Activated naive CD8-positive, alpha-beta T cell treated with anti-CD3 and anti-CD28 coated beads, Interleukin-2, amount 50 U/mL, for 24 hours (primary cell): ENCODE data around the gene TRAPPC4.
"Not testable (repeated sequence)": the region's sequence is repeated elsewhere in the genome, so short reads cannot be mapped to it uniquely, and the experiment has no call there.

ENCODE experiments used
- ATAC-seq: fragments of 150-1000 bp; cut with Tn5 transposase; one replicate; pipeline ENCODE4 v1.10.0; 2021
- DNase-seq: peaks from one replicate; pipeline ENCODE4 v3.0.0; 2021
- H3K27ac Mint-ChIP-seq: one replicate; pipeline ENCODE4 v1.8.0; 2021; ENCODE audit warnings: mild to moderate bottlenecking, mixed read lengths
- H3K27me3 Mint-ChIP-seq: one replicate; pipeline ENCODE4 v1.8.0; 2021; ENCODE audit warnings: mixed read lengths
- H3K36me3 Mint-ChIP-seq: one replicate; pipeline ENCODE4 v1.8.0; 2021; ENCODE audit warnings: low read depth, mixed read lengths
- H3K4me1 Mint-ChIP-seq: one replicate; pipeline ENCODE4 v1.8.0; 2021; ENCODE audit warnings: mixed read lengths
- H3K4me3 Mint-ChIP-seq: one replicate; pipeline ENCODE4 v1.8.0; 2021; ENCODE audit warnings: mild to moderate bottlenecking, moderate library complexity, mixed read lengths
- H3K9me3 Mint-ChIP-seq: one replicate; pipeline ENCODE4 v1.8.0; 2021; ENCODE audit warnings: mixed read lengths

The TRAPPC4 gene

DNA sequence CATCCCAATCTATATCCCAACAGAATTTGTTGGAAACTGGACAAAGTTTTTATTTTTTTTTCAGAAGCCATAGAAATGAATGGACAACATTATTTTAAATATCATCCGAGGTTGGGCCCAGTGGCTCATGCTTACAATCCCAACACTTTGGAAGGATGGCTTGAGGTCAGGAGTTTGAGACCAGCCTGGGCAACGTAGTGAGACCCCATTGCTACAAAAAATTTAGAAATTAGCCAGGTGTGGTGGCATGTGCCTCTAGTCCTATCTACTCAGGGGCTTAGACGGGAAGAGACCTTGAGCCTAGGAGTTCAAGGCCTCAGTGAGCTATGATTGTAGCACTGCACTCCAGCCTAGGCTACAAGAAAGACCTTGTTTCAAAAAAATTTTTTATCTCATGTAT is 16.2 kb downstream of the TRAPPC4 start:
- no peak overlapping the region for H3K27ac Mint-ChIP-seq

DNA sequence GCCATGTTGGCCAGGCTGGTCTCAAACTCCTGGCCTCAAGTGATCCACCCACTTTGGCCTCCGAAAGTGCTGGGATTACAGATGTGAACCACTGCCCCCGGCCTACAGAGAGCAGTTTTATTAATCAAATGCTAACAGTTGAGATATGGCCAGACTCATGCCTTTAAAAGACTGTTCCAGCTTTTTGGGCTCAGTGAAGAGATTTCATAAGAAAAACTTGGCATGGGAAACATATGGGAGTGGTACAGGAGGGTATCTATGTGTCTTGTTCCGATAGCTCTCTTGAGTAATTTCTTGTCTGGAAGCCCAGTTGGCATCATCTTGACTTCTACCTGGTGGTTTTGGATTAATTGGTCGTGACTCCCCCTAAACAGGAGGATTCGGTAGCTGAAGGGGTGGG is 20.3 kb downstream of the TRAPPC4 start:
- Mint-ChIP-seq H3K4me3 (no peak overlapping the region), H3K27me3 (no peaks in the 10 kb centered on the region), H3K27ac (no peak overlapping the region), H3K36me3 (no peaks in the 10 kb centered on the region), H3K9me3 (no peaks in the 10 kb centered on the region), H3K4me1 (peaks cover 8% of the 10 kb centered on the region)
- DNase-seq (no peak), ATAC-seq (no peak)

More for the DNA sequence above, 16.2 kb downstream of the TRAPPC4 start:
- Mint-ChIP-seq H3K4me3 (no peak overlapping the region), H3K27me3 (no peaks in the 10 kb centered on the region), H3K36me3 (peaks cover under 1% of the 10 kb centered on the region), H3K4me1 (peaks cover 4% of the 10 kb centered on the region), H3K9me3 (no peaks in the 10 kb centered on the region)
- no peak for ATAC-seq
- DNase-seq = no peak

DNA sequence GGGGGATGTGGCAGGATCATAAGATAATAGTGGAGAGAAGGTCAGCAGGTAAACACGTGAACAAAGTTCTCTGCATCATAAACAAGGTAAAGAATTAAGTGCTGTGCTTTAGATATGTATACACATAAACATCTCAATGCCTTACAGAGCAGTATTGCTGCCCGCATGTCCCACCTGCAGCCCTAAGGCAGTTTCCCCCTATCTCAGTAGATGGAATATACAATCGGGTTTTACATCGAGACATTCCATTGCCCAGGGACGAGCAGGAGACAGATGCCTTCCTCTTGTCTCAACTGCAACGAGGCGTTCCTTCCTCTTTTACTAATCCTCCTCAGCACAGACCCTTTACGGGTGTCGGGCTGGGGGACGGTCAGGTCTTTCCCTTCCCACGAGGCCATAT is 20.9 kb downstream of the TRAPPC4 start:
- not testable (repeated sequence) for H3K4me1 Mint-ChIP-seq, ATAC-seq, H3K27me3 Mint-ChIP-seq, DNase-seq, H3K27ac Mint-ChIP-seq, H3K36me3 Mint-ChIP-seq, H3K9me3 Mint-ChIP-seq, H3K4me3 Mint-ChIP-seq

DNA sequence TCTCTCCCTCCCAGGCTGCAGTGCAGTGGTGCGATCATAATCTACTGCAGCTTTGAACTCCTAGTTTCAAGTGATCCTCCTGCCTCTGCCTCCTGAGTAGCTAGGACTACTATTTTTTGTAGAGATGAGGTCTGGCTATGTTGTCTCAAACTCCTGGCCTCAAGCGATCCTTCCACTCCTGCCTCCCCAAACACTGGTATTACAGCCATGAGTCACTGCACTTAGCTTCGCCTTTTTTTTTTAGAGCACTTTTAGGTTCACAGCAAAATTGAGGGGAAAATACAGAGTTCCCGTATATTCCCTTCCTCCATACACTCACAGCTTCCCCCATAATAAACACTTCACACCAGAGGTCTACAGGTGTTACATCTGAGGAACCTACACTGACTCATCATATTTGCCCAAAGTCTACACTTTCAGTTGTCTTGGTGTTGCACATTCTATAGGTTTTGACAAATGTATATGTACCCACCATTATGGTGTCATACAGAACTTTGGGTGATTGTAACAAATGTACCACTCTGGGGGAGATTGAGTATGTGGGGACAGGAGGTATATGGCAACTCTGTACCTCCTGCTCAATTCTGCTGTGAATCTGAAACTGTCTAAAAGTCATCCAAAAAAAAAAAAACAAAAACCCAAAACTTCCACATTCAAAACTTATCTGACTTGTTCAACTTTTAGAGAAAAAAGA is 23.4 kb downstream of the TRAPPC4 start:
- H3K36me3 Mint-ChIP-seq = peaks cover 9% of the 10 kb centered on the region
- no peaks in the 10 kb centered on the region for H3K9me3 Mint-ChIP-seq
- no peak overlapping the region for H3K4me3 Mint-ChIP-seq
- ATAC-seq (peak; percentile 47), DNase-seq (no peak)
- H3K27me3 Mint-ChIP-seq = no peaks in the 10 kb centered on the region
- H3K27ac Mint-ChIP-seq = no peak overlapping the region
- peaks cover 8% of the 10 kb centered on the region for H3K4me1 Mint-ChIP-seq

DNA sequence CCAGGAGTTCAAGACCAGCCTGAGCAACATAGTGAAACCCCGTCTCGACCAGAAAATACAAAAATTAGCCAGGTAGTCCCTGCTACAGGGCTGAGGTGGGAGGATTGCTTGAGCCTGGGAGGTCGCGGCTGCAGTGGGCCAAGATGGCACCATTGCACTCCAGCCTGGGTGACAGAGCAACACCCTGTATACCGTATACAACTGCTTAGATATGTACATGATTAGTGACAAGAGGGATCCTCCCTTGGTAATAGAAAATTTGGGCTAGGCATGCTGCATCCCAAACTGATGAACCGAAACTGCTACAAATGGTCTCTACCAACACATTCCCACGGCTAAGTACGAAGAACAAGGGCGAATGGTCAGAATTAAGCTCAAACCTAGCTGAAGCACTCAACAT is 24.4 kb downstream of the TRAPPC4 start:
- no peak overlapping the region for H3K27ac Mint-ChIP-seq
- no peaks in the 10 kb centered on the region for H3K27me3 Mint-ChIP-seq
- H3K36me3 Mint-ChIP-seq = peaks cover 17% of the 10 kb centered on the region
- peaks cover 8% of the 10 kb centered on the region for H3K4me1 Mint-ChIP-seq
- no peak overlapping the region for H3K4me3 Mint-ChIP-seq
- ATAC-seq = no peak
- no peaks in the 10 kb centered on the region for H3K9me3 Mint-ChIP-seq
- DNase-seq = no peak

DNA sequence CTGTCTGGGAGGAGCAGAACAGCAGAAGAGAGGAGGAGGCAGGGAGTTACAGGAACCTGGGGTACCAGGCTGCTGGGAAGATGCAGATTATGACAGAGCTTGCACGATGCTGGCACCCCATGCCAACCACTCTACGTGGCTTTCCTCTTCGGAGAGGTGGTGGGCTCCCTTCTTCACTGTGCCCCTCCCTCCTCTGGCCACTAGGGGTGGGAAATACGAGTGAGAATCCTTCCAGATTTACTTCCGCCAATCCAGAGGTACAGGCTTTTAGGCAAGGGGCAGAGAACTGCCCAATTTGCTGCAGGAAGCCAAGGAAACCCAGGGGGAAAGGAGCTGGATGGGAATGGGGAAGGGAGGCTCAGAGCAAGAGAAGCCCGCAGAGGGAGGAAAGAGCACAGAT is 26.1 kb downstream of the TRAPPC4 start:
- Mint-ChIP-seq H3K4me1 (peaks cover 8% of the 10 kb centered on the region), H3K27me3 (no peaks in the 10 kb centered on the region), H3K27ac (no peak overlapping the region), H3K9me3 (no peaks in the 10 kb centered on the region), H3K36me3 (peaks cover 30% of the 10 kb centered on the region), H3K4me3 (no peak overlapping the region)
- ATAC-seq = no peak
- no peak for DNase-seq

DNA sequence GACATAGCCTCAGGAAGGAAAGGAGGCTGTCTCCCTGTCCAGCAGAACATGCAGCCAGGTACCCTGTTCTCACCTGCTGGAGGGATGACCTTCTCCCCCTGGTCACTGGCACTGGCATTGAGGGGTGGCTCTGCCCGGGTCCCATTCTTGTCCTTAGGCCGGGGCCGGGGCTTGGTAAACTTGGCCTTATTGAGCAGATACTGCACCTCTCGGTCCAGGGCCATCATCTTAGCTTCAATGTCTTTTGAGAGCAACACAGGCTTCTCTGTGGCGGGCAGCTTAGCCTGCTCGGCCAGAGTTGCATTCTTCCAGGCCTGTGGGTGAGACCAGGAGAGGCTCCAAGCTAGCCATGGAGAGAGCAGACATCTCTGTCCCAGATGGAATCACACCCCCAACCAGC is 27.9 kb downstream of the TRAPPC4 start:
- Mint-ChIP-seq H3K27me3 (no peaks in the 10 kb centered on the region), H3K4me1 (peaks cover 14% of the 10 kb centered on the region), H3K36me3 (peaks cover 43% of the 10 kb centered on the region), H3K9me3 (no peaks in the 10 kb centered on the region), H3K4me3 (no peak overlapping the region), H3K27ac (no peak overlapping the region)
- ATAC-seq (no peak), DNase-seq (no peak)

DNA sequence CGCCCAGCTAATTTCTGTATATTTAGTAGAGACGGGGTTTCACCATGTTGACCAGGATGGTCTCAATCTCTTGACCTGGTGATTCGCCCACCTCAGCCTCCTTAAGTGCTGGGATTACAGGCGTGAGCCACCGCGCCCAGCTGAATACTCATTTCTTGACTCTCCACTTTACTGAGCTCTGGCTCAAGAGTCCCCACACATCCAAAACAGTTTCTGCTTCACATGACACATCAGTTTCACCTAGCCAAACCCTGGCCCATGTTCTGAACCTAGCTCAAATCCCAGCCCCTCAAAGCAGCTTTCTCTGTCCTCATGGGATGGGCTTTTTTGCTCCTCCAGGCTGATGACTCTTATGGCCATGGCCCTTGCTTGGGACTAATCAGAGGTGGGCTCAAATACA is 28.6 kb downstream of the TRAPPC4 start:
- no peak for ATAC-seq
- Mint-ChIP-seq H3K27ac (no peak overlapping the region), H3K27me3 (no peaks in the 10 kb centered on the region), H3K4me1 (peaks cover 15% of the 10 kb centered on the region), H3K4me3 (no peak overlapping the region), H3K9me3 (no peaks in the 10 kb centered on the region), H3K36me3 (peaks cover 49% of the 10 kb centered on the region)
- DNase-seq = no peak

DNA sequence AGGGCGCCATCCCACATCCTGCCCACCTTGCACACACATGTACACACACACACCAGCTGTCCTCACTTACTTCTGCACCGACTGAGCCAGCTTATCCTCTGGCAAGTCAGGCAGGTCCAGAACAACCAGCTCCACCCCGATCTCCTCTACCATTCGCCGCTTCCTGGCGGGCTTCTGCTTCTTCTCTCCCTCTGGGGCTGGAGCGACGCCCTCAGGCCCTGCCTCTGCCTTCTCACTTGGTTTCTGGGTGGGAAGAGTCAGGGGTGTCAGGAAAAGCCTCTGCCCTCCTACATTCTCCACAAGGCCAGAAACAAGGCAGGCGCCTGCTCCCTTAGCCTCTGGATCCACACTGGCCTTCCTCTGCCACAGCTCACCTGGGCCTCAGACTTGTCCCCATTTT is 30.1 kb downstream of the TRAPPC4 start:
- no peak for ATAC-seq
- no peak overlapping the region for H3K27ac Mint-ChIP-seq
- peaks cover 62% of the 10 kb centered on the region for H3K36me3 Mint-ChIP-seq
- H3K4me1 Mint-ChIP-seq = peaks cover 22% of the 10 kb centered on the region
- DNase-seq = no peak
- no peak overlapping the region for H3K4me3 Mint-ChIP-seq
- no peaks in the 10 kb centered on the region for H3K9me3 Mint-ChIP-seq
- no peaks in the 10 kb centered on the region for H3K27me3 Mint-ChIP-seq

DNA sequence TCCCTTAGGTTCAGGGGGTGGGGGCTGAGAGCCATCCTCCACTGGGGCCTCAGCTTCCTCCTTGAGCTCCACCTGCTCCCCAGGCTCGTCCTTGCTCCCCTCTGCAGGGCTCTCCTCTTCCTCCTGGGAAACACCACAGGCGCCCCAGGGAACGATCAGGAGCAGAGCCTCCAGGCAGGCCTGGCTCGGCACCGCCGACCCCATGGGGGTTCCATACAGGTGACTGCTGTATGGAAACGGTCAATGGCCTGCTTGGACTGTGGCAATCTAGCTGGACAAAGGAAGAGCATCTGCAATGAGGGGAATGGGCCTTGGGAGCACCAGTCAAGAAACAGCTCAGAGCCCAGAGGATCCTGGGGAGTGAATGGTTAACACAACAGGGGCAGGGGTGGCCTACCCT is 30.5 kb downstream of the TRAPPC4 start:
- no peaks in the 10 kb centered on the region for H3K27me3 Mint-ChIP-seq
- no peak overlapping the region for H3K4me3 Mint-ChIP-seq
- H3K27ac Mint-ChIP-seq = no peak overlapping the region
- DNase-seq (no peak), ATAC-seq (no peak)
- H3K4me1 Mint-ChIP-seq = peaks cover 22% of the 10 kb centered on the region
- peaks cover 66% of the 10 kb centered on the region for H3K36me3 Mint-ChIP-seq
- no peaks in the 10 kb centered on the region for H3K9me3 Mint-ChIP-seq

DNA sequence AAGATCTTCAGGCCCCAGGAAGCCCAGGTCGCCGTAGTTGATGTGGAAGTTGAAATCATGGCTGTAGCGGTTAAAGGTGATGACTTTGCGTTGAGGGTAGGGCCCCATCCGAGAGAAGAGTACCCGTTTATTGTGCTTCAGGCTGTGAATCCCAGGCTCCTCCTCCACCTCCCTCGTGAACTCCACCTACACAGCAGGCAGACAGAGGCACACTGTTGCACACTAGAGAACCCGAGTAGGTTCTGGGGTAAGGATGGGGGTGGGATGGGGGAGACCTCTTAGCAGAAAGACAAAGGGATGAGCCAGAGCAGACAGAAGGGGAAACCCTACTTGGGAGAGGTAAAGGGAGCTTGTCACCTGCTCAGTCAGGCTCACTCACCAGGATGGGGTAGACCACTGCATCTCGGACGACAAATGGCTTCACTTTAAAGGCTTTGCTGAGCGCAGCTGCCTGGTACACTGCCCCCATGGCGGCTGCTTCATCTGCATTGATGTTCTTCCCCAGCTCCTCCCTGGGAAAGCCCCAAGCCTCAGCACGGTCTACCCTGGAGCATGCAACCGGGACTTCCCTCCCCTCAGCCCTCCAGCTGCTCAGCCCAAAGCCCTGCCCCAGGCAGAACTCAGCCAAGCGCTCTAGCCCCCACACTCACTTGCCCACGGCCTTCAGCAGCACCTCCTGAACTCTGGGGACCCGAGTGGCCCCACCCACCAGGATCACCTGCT is 33.0 kb downstream of the TRAPPC4 start:
- no peak for DNase-seq
- peaks cover 79% of the 10 kb centered on the region for H3K36me3 Mint-ChIP-seq
- peaks cover 37% of the 10 kb centered on the region for H3K4me1 Mint-ChIP-seq
- H3K4me3 Mint-ChIP-seq = peak overlapping the region; percentile 36
- peak; percentile 55 for ATAC-seq
- H3K9me3 Mint-ChIP-seq = no peaks in the 10 kb centered on the region
- no peaks in the 10 kb centered on the region for H3K27me3 Mint-ChIP-seq
- H3K27ac Mint-ChIP-seq = no peak overlapping the region

DNA sequence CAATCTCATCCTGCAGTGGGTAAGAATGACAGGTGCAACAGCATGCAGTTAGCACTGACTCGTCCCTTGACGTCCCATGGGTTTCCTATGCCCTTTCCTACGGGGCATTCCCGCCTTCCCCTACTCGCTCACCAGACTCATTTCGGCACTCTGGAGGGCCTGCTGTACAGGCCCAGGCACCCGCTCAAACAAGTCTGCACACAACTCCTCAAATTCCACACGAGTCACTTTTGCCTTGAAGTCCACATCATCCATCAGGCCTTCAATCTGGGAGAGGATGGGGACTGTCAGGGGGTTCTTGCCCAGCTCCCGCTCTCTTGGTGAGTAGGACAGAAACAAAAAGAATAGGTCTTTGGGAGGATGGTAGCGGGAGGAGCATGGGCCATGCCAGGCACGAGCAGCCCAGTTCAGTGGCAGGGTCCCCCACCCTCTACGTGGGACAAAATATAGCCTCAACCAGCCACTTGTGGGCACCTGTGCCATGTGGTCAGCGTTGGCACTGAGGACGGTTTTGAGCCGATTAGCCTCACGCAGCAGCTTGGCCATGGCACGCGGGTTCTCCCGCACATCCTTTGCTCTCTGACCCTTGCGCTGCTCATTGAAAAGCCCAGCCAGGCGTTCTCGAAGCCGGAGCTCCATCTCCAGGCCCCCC is 33.7 kb downstream of the TRAPPC4 start:
- DNase-seq = no peak
- Mint-ChIP-seq H3K4me3 (no peak overlapping the region), H3K36me3 (peaks cover 73% of the 10 kb centered on the region), H3K27me3 (no peaks in the 10 kb centered on the region), H3K27ac (no peak overlapping the region), H3K9me3 (no peaks in the 10 kb centered on the region), H3K4me1 (peaks cover 37% of the 10 kb centered on the region)
- no peak for ATAC-seq

DNA sequence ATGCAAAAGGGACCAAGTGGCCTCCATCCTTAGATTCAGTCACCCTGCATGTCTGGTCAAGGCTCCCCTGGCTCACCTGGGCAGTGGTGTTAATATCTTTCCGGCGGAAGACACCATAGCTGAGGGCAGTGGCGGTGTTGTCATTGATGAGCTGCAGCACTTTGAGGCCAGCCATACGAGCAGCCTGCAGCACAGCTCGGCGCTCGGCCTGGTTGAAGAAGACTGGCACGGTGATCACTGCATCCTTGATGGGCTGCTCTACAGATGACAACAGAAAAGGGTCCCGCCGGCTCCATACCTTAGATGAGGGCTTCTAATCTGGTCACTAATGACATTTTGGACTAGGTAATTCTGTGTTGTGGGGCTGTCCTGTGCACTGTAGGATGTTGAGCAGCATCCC is 35.9 kb downstream of the TRAPPC4 start:
- peaks cover 63% of the 10 kb centered on the region for H3K36me3 Mint-ChIP-seq

DNA sequence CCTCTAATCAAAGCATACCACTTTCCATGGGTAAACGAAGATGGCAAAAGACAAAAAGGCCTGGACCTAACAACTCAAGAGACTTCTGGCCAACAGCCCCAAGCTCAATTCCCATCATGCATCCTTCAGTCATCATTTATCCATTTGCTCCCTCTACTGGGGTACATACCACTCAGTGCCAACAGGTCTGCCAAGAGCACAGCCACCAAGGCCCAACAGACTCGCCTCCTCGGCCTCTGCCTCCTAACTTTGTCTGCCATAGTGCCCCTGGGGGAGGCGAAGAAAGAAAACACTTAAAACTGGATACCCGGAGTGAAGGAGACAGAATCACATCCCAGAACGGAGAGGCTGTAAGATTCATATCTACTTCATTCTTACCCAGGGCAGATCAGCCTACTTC is 37.3 kb downstream of the TRAPPC4 start:
- peaks cover 51% of the 10 kb centered on the region for H3K36me3 Mint-ChIP-seq

More for the DNA sequence above, 35.9 kb downstream of the TRAPPC4 start:
- Mint-ChIP-seq H3K27me3 (no peaks in the 10 kb centered on the region), H3K27ac (no peak overlapping the region), H3K4me3 (no peak overlapping the region), H3K9me3 (no peaks in the 10 kb centered on the region), H3K4me1 (peaks cover 50% of the 10 kb centered on the region)
- DNase-seq = no peak
- ATAC-seq = no peak

DNA sequence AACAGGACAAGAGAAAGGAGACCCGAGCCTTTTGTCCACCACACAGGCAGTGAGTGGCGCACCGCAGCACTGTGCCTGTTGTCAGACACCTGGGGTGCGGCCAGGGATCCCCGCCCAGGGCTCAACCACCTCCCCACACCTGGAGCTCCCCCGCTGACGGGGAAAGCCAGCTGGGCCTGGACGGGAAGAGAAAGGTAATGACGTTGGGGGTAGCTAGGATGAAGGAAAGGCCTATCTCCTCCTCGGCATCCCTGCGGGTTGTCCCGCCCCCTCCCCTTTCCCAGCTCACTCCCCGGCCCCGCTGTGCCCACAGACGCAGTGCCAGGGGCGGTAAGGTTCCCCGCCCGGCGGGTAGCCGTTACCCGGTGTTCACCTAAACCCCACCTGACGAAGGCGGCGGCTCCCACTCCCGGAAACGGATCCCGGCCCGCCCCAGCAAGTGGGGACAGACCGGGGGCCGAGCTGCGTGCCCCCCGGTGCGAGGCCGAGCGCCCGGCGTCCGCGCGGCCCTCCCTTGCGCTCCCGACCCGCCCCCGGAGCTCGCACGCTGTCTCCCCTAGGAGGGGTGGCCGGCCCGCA is 37.9 kb downstream of the TRAPPC4 start:
- no peak for DNase-seq
- Mint-ChIP-seq H3K36me3 (peaks cover 48% of the 10 kb centered on the region), H3K4me1 (peaks cover 44% of the 10 kb centered on the region), H3K9me3 (no peaks in the 10 kb centered on the region), H3K27ac (peak overlapping the region; percentile 94), H3K27me3 (no peaks in the 10 kb centered on the region), H3K4me3 (peak overlapping the region; percentile 95)
- peak; percentile 3 for ATAC-seq

More for the DNA sequence above, 37.3 kb downstream of the TRAPPC4 start:
- Mint-ChIP-seq H3K9me3 (no peaks in the 10 kb centered on the region), H3K4me1 (peaks cover 49% of the 10 kb centered on the region), H3K27me3 (no peaks in the 10 kb centered on the region), H3K4me3 (peak overlapping the region; percentile 95), H3K27ac (peak overlapping the region; percentile 85)
- ATAC-seq (no peak), DNase-seq (peak; percentile 19)
